Neural cell (in vitro differentiated cells): Measurements from ENCODE around the gene DNER. TPM values are rescaled to one million over a fixed set of nuclear protein-coding genes. Genes with fewer than 3 reads are reported as not detected.

ENCODE experiments used
- H2AFZ ChIP-seq: fragments of 200-600, 300-800 bp; sonication (generic), shearing (Covaris generic); 2 replicates; pipeline ENCODE4 v1.6.0; 2014; ENCODE audit warnings: low read depth, mild to moderate bottlenecking, antibody characterized with exemption, low read length, moderate library complexity
- H3F3A ChIP-seq: fragments of 200-600 bp; shearing (Covaris generic); 2 replicates; pipeline ENCODE4 v1.6.1; 2016; ENCODE audit warnings: mild to moderate bottlenecking, moderate library complexity, mixed read lengths, antibody characterized with exemption, low read length; ENCODE audit not compliant: insufficient read depth, poor library complexity, severe bottlenecking
- H3K27ac ChIP-seq: fragments of 200-600, 300-800 bp; sonication (generic), shearing (Covaris generic); 2 replicates; pipeline ENCODE4 v1.5.1; 2014; ENCODE audit warnings: mild to moderate bottlenecking, low read length, moderate library complexity
- H3K27me3 ChIP-seq: fragments of 300-800, 200-600 bp; sonication (generic), shearing (Covaris generic); 2 replicates; pipeline ENCODE4 v1.6.0; 2014; ENCODE audit warnings: mild to moderate bottlenecking, low read depth, low read length, moderate library complexity; ENCODE audit not compliant: insufficient read depth
- H3K36me3 ChIP-seq: fragments of 300-800, 200-600 bp; sonication (generic), shearing (Covaris generic); 2 replicates; pipeline ENCODE4 v1.5.1; 2014; ENCODE audit warnings: mild to moderate bottlenecking, antibody characterized with exemption, low read length, moderate library complexity; ENCODE audit not compliant: insufficient read depth
- H3K4me2 ChIP-seq: fragments of 300-800, 200-600 bp; sonication (generic), shearing (Covaris generic); 2 replicates; pipeline ENCODE4 v1.6.0; 2014; ENCODE audit warnings: mild to moderate bottlenecking, low read length
- H3K4me3 ChIP-seq: fragments of 300-800, 200-600 bp; sonication (generic), shearing (Covaris generic); 2 replicates; pipeline ENCODE4 v1.5.1; 2014; ENCODE audit warnings: mild to moderate bottlenecking, low read length, moderate library complexity
- H3K79me2 ChIP-seq: fragments of 200-600 bp; shearing (Covaris generic); replicated peaks from 2 replicates; pipeline ENCODE4 v1.6.0; 2014; ENCODE audit warnings: mild to moderate bottlenecking, low read length, moderate library complexity; ENCODE audit not compliant: insufficient read depth
- H3K9ac ChIP-seq: fragments of 300-800, 200-600 bp; sonication (generic), shearing (Covaris generic); 2 replicates; pipeline ENCODE4 v1.6.1; 2016; ENCODE audit warnings: mild to moderate bottlenecking, low read length, mixed read lengths
- H3K9me2 ChIP-seq: fragments of 200-600 bp; shearing (Covaris generic); 2 replicates; pipeline ENCODE4 v1.6.1; 2016; ENCODE audit warnings: mild to moderate bottlenecking, low read length, mixed read lengths; ENCODE audit not compliant: insufficient read depth
- H3K9me3 ChIP-seq: fragments of 200-600, 300-800 bp; sonication (generic), shearing (Covaris generic); 2 replicates; pipeline ENCODE4 v1.6.1; 2016; ENCODE audit warnings: mild to moderate bottlenecking, mixed run types, low read length, moderate library complexity, mixed read lengths
- H4K20me1 ChIP-seq: fragments of 200-600 bp; shearing (Covaris generic); 2 replicates; pipeline ENCODE4 v1.6.1; 2016; ENCODE audit warnings: mild to moderate bottlenecking, mixed run types; ENCODE audit not compliant: insufficient read depth
- CTCF ChIP-seq: fragments of 450-650 bp; IDR thresholded peaks from 2 replicates; pipeline ENCODE4 v1.5.1; 2014; ENCODE audit warnings: antibody characterized with exemption, mild to moderate bottlenecking, moderate library complexity; ENCODE audit not compliant: poor library complexity, severe bottlenecking
- EP300 ChIP-seq: fragments of 450-650 bp; conservative IDR thresholded peaks from 2 replicates; pipeline ENCODE4 v1.6.1; 2014; ENCODE audit warnings: antibody characterized with exemption, mild to moderate bottlenecking, moderate library complexity; ENCODE audit not compliant: poor library complexity, severe bottlenecking
- EZH2 ChIP-seq: fragments of 200-600, 300-800 bp; shearing (Covaris generic), sonication (generic); IDR thresholded peaks from 2 replicates; pipeline ENCODE4 v1.6.1; 2014; ENCODE audit warnings: antibody characterized with exemption, low read length, borderline replicate concordance, mild to moderate bottlenecking; ENCODE audit not compliant: insufficient read depth, poor library complexity, severe bottlenecking
- MXI1 ChIP-seq: fragments of 450-650 bp; conservative IDR thresholded peaks from 2 replicates; pipeline ENCODE4 v1.6.1; 2014; ENCODE audit warnings: antibody characterized with exemption, mild to moderate bottlenecking; ENCODE audit not compliant: poor library complexity, severe bottlenecking
- POLR2AphosphoS5 ChIP-seq: IDR thresholded peaks from 2 replicates; pipeline ENCODE4 v1.6.1; 2012
- RAD21 ChIP-seq: fragments of 450-650 bp; conservative IDR thresholded peaks from 2 replicates; pipeline ENCODE4 v1.6.1; 2014; ENCODE audit warnings: antibody characterized with exemption, mild to moderate bottlenecking, moderate library complexity
- SMC3 ChIP-seq: fragments of 450-650 bp; conservative IDR thresholded peaks from 2 replicates; pipeline ENCODE4 v1.6.1; 2014; ENCODE audit warnings: antibody characterized with exemption, mild to moderate bottlenecking, moderate library complexity; ENCODE audit not compliant: poor library complexity
- TAF1 ChIP-seq: IDR thresholded peaks from 2 replicates; pipeline ENCODE4 v1.6.1; 2012; ENCODE audit warnings: low read depth
- polyA plus RNA-seq: library from polyadenylated mRNA; depleted of rRNA; stranded (reverse); fragments of >200 nt; gene quantifications from 2 replicates; pipeline ENCODE4 v1.2.3, GENCODE V29; 2014
- TF ChIP-seq, protein P1 (sequence below): IDR thresholded peaks from 2 replicates; pipeline ENCODE4 v1.6.1; 2012; ENCODE audit warnings: borderline replicate concordance

The DNER gene
- polyA plus RNA-seq, 1 donor from 2014 or later = 310 TPM

GRCh38 chr2:229686122-229686919 is 28.0 kb downstream of the DNER start:
- H3K27ac ChIP-seq = no peak overlapping the region

DNA sequence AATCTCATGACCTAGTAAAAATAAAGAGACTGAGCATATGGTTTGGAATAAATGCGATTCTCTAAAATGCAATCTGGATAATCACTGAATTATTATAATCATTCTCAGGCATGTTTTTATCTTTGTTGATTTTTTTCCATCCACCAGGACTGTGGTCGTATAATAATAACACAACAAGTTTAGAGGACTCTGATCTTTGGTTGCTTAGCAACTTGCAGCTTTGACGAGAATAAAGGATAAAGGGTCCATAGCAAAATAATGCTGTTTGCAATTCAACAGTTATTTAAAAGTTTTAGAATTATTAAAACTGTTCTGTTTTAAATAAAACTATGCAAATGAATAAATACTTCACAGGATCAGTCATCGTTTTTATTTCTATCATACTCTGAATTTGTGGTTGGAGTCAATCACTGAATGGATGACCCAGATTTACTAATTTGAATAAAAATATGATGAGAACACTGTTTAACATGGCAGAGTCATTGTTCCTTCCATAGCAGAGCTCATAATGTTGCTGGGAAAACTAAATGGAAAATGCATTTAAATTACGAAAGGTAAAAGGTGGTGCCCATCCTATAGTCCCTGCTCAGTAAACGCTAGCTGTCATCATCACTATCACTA is 29.3 kb downstream of the DNER start:
- Histone ChIP-seq H3K79me2 (peaks cover 49% of the 10 kb centered on the region), H3K27ac (no peak overlapping the region), H3K4me3 (no peak overlapping the region), H3K27me3 (no peaks in the 10 kb centered on the region), H3K9me3 (no peaks in the 10 kb centered on the region), H3K36me3 (no peaks in the 10 kb centered on the region), H3K4me2 (no peak overlapping the region), H3K9ac (no peak overlapping the region), H2AFZ (no peak overlapping the region), H4K20me1 (no peaks in the 10 kb centered on the region), H3K9me2 (no peaks in the 10 kb centered on the region), H3F3A (no peaks in the 10 kb centered on the region)
- TF ChIP-seq EP300 = no peak
- no peak for TF ChIP-seq EZH2
- TF ChIP-seq TAF1 = no peak
- TF ChIP-seq SMC3 = no peak
- no peak for TF ChIP-seq POLR2AphosphoS5
- TF ChIP-seq MXI1 = no peak
- no peak for TF ChIP-seq CTCF
- TF ChIP-seq RAD21 = no peak

More at GRCh38 chr2:229686122-229686919, 28.0 kb downstream of the DNER start:
- Histone ChIP-seq H2AFZ (no peak overlapping the region), H3F3A (no peaks in the 10 kb centered on the region), H3K4me3 (no peak overlapping the region), H3K79me2 (peaks cover 37% of the 10 kb centered on the region), H3K9me2 (no peaks in the 10 kb centered on the region), H3K36me3 (no peaks in the 10 kb centered on the region), H3K9ac (no peak overlapping the region), H3K27me3 (no peaks in the 10 kb centered on the region), H3K9me3 (no peaks in the 10 kb centered on the region), H3K4me2 (no peak overlapping the region), H4K20me1 (no peaks in the 10 kb centered on the region)
- TF ChIP-seq CTCF (no peak), TAF1 (no peak), EP300 (no peak), SMC3 (no peak), RAD21 (no peak), EZH2 (no peak), MXI1 (no peak), POLR2AphosphoS5 (no peak)
- TF ChIP-seq, protein P1, sequence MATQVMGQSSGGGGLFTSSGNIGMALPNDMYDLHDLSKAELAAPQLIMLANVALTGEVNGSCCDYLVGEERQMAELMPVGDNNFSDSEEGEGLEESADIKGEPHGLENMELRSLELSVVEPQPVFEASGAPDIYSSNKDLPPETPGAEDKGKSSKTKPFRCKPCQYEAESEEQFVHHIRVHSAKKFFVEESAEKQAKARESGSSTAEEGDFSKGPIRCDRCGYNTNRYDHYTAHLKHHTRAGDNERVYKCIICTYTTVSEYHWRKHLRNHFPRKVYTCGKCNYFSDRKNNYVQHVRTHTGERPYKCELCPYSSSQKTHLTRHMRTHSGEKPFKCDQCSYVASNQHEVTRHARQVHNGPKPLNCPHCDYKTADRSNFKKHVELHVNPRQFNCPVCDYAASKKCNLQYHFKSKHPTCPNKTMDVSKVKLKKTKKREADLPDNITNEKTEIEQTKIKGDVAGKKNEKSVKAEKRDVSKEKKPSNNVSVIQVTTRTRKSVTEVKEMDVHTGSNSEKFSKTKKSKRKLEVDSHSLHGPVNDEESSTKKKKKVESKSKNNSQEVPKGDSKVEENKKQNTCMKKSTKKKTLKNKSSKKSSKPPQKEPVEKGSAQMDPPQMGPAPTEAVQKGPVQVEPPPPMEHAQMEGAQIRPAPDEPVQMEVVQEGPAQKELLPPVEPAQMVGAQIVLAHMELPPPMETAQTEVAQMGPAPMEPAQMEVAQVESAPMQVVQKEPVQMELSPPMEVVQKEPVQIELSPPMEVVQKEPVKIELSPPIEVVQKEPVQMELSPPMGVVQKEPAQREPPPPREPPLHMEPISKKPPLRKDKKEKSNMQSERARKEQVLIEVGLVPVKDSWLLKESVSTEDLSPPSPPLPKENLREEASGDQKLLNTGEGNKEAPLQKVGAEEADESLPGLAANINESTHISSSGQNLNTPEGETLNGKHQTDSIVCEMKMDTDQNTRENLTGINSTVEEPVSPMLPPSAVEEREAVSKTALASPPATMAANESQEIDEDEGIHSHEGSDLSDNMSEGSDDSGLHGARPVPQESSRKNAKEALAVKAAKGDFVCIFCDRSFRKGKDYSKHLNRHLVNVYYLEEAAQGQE = no peak
